ENCODE data around the gene SLC24A2. TPM values are rescaled to one million over a fixed set of nuclear protein-coding genes. Genes with fewer than 3 reads are reported as not detected.
"Not testable (repeated sequence)": the region's sequence is repeated elsewhere in the genome, so short reads cannot be mapped to it uniquely, and the experiment has no call there.

The SLC24A2 gene
- not detected in 2 replicates for total RNA-seq (2014; rRNA removed; shearing (Covaris generic))

GRCh38 chr9:19788614-19789271 lies at the start of gene SLC24A2:
Gene SLC24A2, minus strand, starts transcription at chr9:19789037.
- Histone ChIP-seq H3K27me3 (no peaks in the 10 kb centered on the region), H3K4me1 (no peaks in the 10 kb centered on the region), H3K36me3 (no peaks in the 10 kb centered on the region), H3K4me3 (no peak within 1 kb of the TSS), H3K9me3 (replicated peaks) (no peaks in the 10 kb centered on the region), H3K27ac (no peak within 1 kb of the TSS)
- DNase-seq = no peak

- not testable (repeated sequence) for H3K36me3 ChIP-seq; H3K4me3 ChIP-seq; H3K27me3 ChIP-seq; H3K4me1 ChIP-seq; DNase-seq; H3K27ac ChIP-seq; H3K9me3 ChIP-seq (replicated peaks)
Observed at GRCh38 chr9:19833331-19833730, 44.5 kb upstream of the SLC24A2 start.

GRCh38 chr9:19830796-19831195 lies 42.0 kb upstream of the SLC24A2 start:
- Histone ChIP-seq H3K27me3 (no peaks in the 10 kb centered on the region), H3K4me1 (peaks cover 13% of the 10 kb centered on the region; the same call in 1 of the 2 replicates), H3K9me3 (replicated peaks) (no peaks in the 10 kb centered on the region), H3K27ac (no peak overlapping the region), H3K36me3 (no peaks in the 10 kb centered on the region), H3K4me3 (no peak overlapping the region)
- DNase-seq = no peak

GRCh38 chr9:19828576-19829109 lies 39.8 kb upstream of the SLC24A2 start:
- peaks cover 13% of the 10 kb centered on the region; the same call in 1 of the 2 replicates for H3K4me1 ChIP-seq
- no peak overlapping the region for H3K27ac ChIP-seq
- no peaks in the 10 kb centered on the region for H3K27me3 ChIP-seq
- H3K9me3 ChIP-seq (replicated peaks) = no peaks in the 10 kb centered on the region
- peak; percentile 62 to 72 for DNase-seq
- H3K36me3 ChIP-seq = no peaks in the 10 kb centered on the region
- no peak overlapping the region for H3K4me3 ChIP-seq

- no peak overlapping the region for H3K4me3 ChIP-seq
- no peaks in the 10 kb centered on the region for H3K27me3 ChIP-seq
- no peaks in the 10 kb centered on the region for H3K36me3 ChIP-seq
- no peaks in the 10 kb centered on the region for H3K4me1 ChIP-seq
- no peak for DNase-seq
- no peaks in the 10 kb centered on the region for H3K9me3 ChIP-seq (replicated peaks)
- no peak overlapping the region for H3K27ac ChIP-seq
Observed at GRCh38 chr9:19816769-19817168, 27.9 kb upstream of the SLC24A2 start.

GRCh38 chr9:19812194-19812593 lies 23.4 kb upstream of the SLC24A2 start:
- H3K4me3 ChIP-seq = no peak overlapping the region
- no peak overlapping the region for H3K27ac ChIP-seq
- no peaks in the 10 kb centered on the region for H3K36me3 ChIP-seq
- no peaks in the 10 kb centered on the region for H3K27me3 ChIP-seq
- no peak for DNase-seq
- no peaks in the 10 kb centered on the region for H3K4me1 ChIP-seq
- H3K9me3 ChIP-seq (replicated peaks) = no peaks in the 10 kb centered on the region

- Histone ChIP-seq H3K36me3 (no peaks in the 10 kb centered on the region), H3K27ac (no peak overlapping the region), H3K27me3 (no peaks in the 10 kb centered on the region), H3K4me3 (no peak overlapping the region), H3K4me1 (no peaks in the 10 kb centered on the region), H3K9me3 (replicated peaks) (no peaks in the 10 kb centered on the region)
- no peak for DNase-seq
Observed at GRCh38 chr9:19809422-19810269, 20.8 kb upstream of the SLC24A2 start.

- Histone ChIP-seq H3K4me3 (no peak overlapping the region), H3K4me1 (no peaks in the 10 kb centered on the region), H3K36me3 (no peaks in the 10 kb centered on the region), H3K27ac (no peak overlapping the region), H3K27me3 (no peaks in the 10 kb centered on the region), H3K9me3 (replicated peaks) (no peaks in the 10 kb centered on the region)
- no peak for DNase-seq
Observed at GRCh38 chr9:19807182-19807892, 18.5 kb upstream of the SLC24A2 start.

- H3K27me3 ChIP-seq = no peaks in the 10 kb centered on the region
- H3K4me1 ChIP-seq = no peaks in the 10 kb centered on the region
- H3K36me3 ChIP-seq = no peaks in the 10 kb centered on the region
- H3K4me3 ChIP-seq = no peak overlapping the region
- no peaks in the 10 kb centered on the region for H3K9me3 ChIP-seq (replicated peaks)
- no peak for DNase-seq
- H3K27ac ChIP-seq = no peak overlapping the region
Observed at GRCh38 chr9:19804431-19804830, 15.6 kb upstream of the SLC24A2 start.

GRCh38 chr9:19800884-19801283 lies 12.0 kb upstream of the SLC24A2 start:
- Histone ChIP-seq H3K27ac (no peak overlapping the region), H3K4me3 (no peak overlapping the region), H3K27me3 (no peaks in the 10 kb centered on the region), H3K9me3 (replicated peaks) (no peaks in the 10 kb centered on the region), H3K36me3 (no peaks in the 10 kb centered on the region), H3K4me1 (no peaks in the 10 kb centered on the region)
- DNase-seq = no peak

GRCh38 chr9:19799784-19800183 lies 10.9 kb upstream of the SLC24A2 start:
- no peaks in the 10 kb centered on the region for H3K36me3 ChIP-seq
- H3K4me1 ChIP-seq = no peaks in the 10 kb centered on the region
- no peak overlapping the region for H3K4me3 ChIP-seq
- H3K27ac ChIP-seq = no peak overlapping the region
- no peaks in the 10 kb centered on the region for H3K9me3 ChIP-seq (replicated peaks)
- no peaks in the 10 kb centered on the region for H3K27me3 ChIP-seq
- DNase-seq = no peak

- no peaks in the 10 kb centered on the region for H3K27me3 ChIP-seq
- H3K27ac ChIP-seq = no peak overlapping the region
- H3K36me3 ChIP-seq = no peaks in the 10 kb centered on the region
- H3K4me3 ChIP-seq = no peak overlapping the region
- H3K4me1 ChIP-seq = no peaks in the 10 kb centered on the region
- DNase-seq = no peak
- no peaks in the 10 kb centered on the region for H3K9me3 ChIP-seq (replicated peaks)
Observed at GRCh38 chr9:19788152-19788551, 685 bp downstream of the SLC24A2 start.

- Histone ChIP-seq H3K27me3 (no peaks in the 10 kb centered on the region), H3K4me1 (no peaks in the 10 kb centered on the region), H3K27ac (no peak overlapping the region), H3K36me3 (no peaks in the 10 kb centered on the region), H3K4me3 (no peak overlapping the region), H3K9me3 (replicated peaks) (no peaks in the 10 kb centered on the region)
- no peak for DNase-seq
Observed at GRCh38 chr9:19787672-19788071, 1.2 kb downstream of the SLC24A2 start.

GRCh38 chr9:19785230-19785629 lies 3.6 kb downstream of the SLC24A2 start:
- no peaks in the 10 kb centered on the region for H3K36me3 ChIP-seq
- no peak overlapping the region for H3K4me3 ChIP-seq
- no peaks in the 10 kb centered on the region for H3K4me1 ChIP-seq
- no peaks in the 10 kb centered on the region for H3K27me3 ChIP-seq
- no peak for DNase-seq
- H3K9me3 ChIP-seq (replicated peaks) = no peaks in the 10 kb centered on the region
- H3K27ac ChIP-seq = no peak overlapping the region

- no peak for DNase-seq
- Histone ChIP-seq H3K27ac (no peak overlapping the region), H3K4me1 (no peaks in the 10 kb centered on the region), H3K9me3 (replicated peaks) (no peaks in the 10 kb centered on the region), H3K36me3 (no peaks in the 10 kb centered on the region), H3K27me3 (no peaks in the 10 kb centered on the region), H3K4me3 (no peak overlapping the region)
Observed at GRCh38 chr9:19784136-19784535, 4.7 kb downstream of the SLC24A2 start.

Measured in SJCRH30 (cell line).